ENCODE measurements around the gene SERTAD1.
"Not testable (repeated sequence)": the region's sequence is repeated elsewhere in the genome, so short reads cannot be mapped to it uniquely, and the experiment has no call there.

The SERTAD1 gene

DNA sequence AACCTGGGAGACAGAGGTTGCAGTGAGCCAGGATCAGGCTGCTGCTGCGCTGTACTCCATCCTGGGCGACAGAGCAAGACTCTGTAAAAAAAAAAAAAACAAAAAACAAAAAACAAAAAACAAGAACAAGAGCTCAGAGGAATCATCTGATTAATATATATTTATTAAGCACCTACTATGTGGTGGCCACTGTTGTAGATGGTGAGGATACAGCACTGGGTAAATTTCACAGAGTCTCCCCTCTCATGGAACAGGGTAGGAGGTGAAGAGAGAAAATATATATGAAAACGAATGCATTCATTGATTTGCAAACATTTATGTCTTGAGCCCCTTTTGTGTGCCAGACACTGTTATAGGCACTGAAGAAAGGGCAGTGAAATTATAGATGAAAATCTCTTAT lies 5.9 kb upstream of the SERTAD1 start:
- in situ Hi-C loops (cut with HindIII; ENCODE audit: low sequenced_read_pairs), result no loop called here
- H3K4me3 ChIP-seq (ENCODE audit: low read depth, low read length), result no peak overlapping the region
- DNase-seq (ENCODE audit: low read depth), result no peak
- TF ChIP-seq, protein P1, sequence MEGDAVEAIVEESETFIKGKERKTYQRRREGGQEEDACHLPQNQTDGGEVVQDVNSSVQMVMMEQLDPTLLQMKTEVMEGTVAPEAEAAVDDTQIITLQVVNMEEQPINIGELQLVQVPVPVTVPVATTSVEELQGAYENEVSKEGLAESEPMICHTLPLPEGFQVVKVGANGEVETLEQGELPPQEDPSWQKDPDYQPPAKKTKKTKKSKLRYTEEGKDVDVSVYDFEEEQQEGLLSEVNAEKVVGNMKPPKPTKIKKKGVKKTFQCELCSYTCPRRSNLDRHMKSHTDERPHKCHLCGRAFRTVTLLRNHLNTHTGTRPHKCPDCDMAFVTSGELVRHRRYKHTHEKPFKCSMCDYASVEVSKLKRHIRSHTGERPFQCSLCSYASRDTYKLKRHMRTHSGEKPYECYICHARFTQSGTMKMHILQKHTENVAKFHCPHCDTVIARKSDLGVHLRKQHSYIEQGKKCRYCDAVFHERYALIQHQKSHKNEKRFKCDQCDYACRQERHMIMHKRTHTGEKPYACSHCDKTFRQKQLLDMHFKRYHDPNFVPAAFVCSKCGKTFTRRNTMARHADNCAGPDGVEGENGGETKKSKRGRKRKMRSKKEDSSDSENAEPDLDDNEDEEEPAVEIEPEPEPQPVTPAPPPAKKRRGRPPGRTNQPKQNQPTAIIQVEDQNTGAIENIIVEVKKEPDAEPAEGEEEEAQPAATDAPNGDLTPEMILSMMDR (IDR thresholded peaks at IDR 0.05; ENCODE audit: low read depth, low read length, missing control alignments), result no peak

DNA sequence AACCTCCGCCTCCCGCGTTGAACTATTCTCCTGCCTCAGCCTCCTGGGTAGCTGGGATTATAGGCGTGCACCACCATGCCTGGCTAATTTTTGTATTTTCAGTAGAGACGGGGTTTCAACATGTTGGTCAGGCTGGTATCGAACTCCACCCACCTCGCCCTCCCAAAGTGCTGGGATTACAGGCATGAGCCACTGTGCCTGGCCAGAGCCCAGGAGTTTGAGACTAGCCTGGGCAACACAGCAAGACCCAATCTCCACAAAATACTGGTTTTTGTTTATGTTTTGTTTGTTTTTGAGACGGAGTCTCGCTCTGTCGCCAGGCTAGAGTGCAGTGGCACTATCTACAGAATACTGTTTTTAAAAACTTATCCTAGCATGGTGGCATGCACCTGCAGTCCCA lies 4.5 kb upstream of the SERTAD1 start:
- H3K4me3 ChIP-seq (ENCODE audit: low read depth, low read length); in situ Hi-C loops (cut with HindIII; ENCODE audit: low sequenced_read_pairs); DNase-seq (ENCODE audit: low read depth): not testable (repeated sequence)

- in situ Hi-C loops (cut with HindIII; ENCODE audit: low sequenced_read_pairs); DNase-seq (ENCODE audit: low read depth): not testable (repeated sequence)
Measured at GRCh38 chr19:40428197-40428596, 2.4 kb upstream of the SERTAD1 start.

DNA sequence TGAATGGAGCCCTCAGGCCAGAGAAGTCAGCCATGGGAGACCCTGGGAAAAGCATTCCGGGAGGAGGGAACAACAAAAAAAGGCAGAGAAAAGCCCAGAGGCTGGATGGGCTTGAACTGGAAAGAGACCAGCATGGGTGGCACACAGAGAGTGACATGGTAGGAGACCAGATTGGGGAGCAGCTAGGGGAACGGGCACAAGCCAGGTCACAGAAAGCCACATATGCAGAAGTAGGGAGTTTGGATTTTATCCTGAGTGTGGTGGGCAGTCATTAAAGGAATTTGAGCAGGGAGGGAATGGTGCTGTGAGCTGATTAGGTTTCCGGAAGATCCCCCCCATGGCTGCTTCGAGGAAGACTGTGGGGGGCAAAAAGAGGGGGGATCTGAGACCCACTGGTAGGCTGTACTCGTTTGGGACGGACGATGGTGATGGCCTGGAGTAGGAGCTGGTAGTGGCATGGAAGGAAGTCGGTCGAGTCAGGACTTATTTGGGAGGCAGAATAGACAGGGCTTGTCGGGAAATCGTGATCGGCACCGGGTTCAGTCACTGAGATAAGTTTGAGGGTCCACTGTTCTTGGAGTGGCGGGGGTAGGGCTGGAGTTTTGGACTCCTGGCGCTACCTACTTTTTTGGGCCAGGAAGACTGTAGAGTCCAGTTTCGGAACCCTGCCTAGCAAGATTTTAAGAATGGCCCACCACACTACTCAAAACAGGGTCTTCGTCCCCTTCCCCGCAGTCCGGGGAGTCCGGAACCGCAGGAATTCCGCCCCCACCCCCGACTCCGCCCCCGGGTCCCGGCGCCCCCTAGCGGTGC lies 949 bp downstream of the SERTAD1 start:
- in situ Hi-C loops (cut with HindIII; ENCODE audit: low sequenced_read_pairs), result no loop called here
- TF ChIP-seq, protein P1 (IDR thresholded peaks at IDR 0.05; ENCODE audit: low read depth, low read length, missing control alignments), result no peak
- H3K4me3 ChIP-seq (ENCODE audit: low read depth, low read length), result peak overlapping the region; percentile 89
- DNase-seq (ENCODE audit: low read depth), result no peak

More at GRCh38 chr19:40428197-40428596, 2.4 kb upstream of the SERTAD1 start:
- H3K4me3 ChIP-seq (ENCODE audit: low read depth, low read length), result not testable (repeated sequence)

DNA sequence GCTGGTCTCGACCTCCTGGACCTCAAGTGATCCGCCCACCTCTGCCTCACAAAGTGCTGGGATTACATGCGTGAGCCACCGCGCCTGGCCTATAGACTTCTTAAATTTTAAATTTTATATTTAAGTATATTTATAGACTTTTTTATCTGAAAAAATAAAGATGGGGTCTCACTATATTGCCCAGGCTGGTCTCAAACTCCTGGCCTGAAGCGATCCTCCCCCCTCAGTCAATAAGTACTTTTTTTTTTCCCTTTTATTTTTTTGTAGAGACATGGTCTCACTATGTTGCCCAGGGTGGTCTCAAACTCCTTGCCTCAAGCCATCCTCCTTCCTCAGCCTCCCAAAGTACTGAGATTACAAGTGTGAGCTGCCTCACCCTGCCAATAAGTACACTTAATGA lies 1.9 kb downstream of the SERTAD1 start:
- TF ChIP-seq, protein P1 (IDR thresholded peaks at IDR 0.05; ENCODE audit: low read depth, low read length, missing control alignments), result no peak
- no peak for DNase-seq (ENCODE audit: low read depth)
- H3K4me3 ChIP-seq (ENCODE audit: low read depth, low read length), result peak overlapping the region; percentile 89
- in situ Hi-C loops (cut with HindIII; ENCODE audit: low sequenced_read_pairs), result no loop called here

- DNase-seq (ENCODE audit: low read depth), result no peak
- no peak overlapping the region for H3K4me3 ChIP-seq (ENCODE audit: low read depth, low read length)
- TF ChIP-seq, protein P1 (IDR thresholded peaks at IDR 0.05; ENCODE audit: low read depth, low read length, missing control alignments), result no peak
- in situ Hi-C loops (cut with HindIII; ENCODE audit: low sequenced_read_pairs), result no loop called here
Measured at GRCh38 chr19:40422748-40423566, 2.8 kb downstream of the SERTAD1 start.

DNA sequence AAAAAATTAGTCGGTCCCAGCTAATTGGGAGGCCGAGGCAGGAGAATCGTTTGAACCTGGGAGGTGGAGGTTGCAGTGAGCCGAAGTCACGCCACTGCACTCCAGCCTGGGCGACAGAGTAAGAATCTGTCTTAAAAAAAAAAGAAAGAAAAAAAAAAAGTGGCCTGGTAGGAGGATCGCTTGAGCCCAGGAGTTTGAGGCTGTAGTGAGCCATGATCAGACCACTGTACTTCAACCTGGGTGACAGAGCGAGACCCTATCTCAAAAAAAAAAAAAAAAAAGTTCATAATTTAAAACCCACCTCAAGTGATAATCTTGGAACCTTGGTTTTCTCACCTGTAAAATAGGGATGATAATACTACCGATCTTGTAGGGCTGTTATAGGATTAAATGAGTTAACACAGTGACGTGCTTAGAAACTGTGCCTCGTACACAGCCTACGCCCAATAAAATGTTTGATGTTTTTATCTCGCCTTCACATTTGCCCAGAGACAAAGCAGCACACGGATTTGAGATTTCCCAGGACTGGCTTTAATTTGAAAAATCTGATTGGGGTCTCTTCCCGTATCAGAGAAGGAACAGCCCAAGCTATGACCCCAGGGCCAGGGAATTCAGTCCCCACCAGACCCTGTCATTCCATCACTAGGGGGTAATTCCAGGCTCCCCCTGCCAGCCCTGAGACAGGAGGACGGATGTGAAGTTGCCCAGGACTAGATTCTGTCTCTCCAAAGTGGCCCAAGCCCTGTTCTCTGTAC lies 3.6 kb downstream of the SERTAD1 start:
- H3K4me3 ChIP-seq (ENCODE audit: low read depth, low read length), result no peak overlapping the region
- in situ Hi-C loops (cut with HindIII; ENCODE audit: low sequenced_read_pairs), result no loop called here
- DNase-seq (ENCODE audit: low read depth), result no peak
- TF ChIP-seq, protein P1 (IDR thresholded peaks at IDR 0.05; ENCODE audit: low read depth, low read length, missing control alignments), result no peak

All from astrocyte of the cerebellum (primary cell).